ENCODE results near the gene PTPN11. TPM values are rescaled to one million over a fixed set of nuclear protein-coding genes. Genes with fewer than 3 reads are reported as not detected.

Gene PTPN11
- total and polyA plus RNA-seq, 2 of the 8 experiments (the other 6 are each of a cell fraction or from before 2014, with no cell fraction given) = 28.3 to 133 TPM

GRCh38 chr12:112537710-112538396, 119.1 kb downstream of the PTPN11 start (continued):
- TF ChIP-seq CHD1 (IDR thresholded peaks at IDR 0.05; ENCODE audit: low read depth, low read length) = no peak
